GM21717 (cell line): Measurements from ENCODE around the gene KLHL22.
"Not testable (repeated sequence)": the region's sequence is repeated elsewhere in the genome, so short reads cannot be mapped to it uniquely, and the experiment has no call there.

ENCODE experiments used
- ATAC-seq: cut with Tn5 transposase; IDR thresholded peaks from one replicate; pipeline ENCODE4 v1.9.1; 2021; ENCODE audit warnings: mild to moderate bottlenecking, moderate library complexity; ENCODE audit not compliant: unreplicated experiment

The KLHL22 gene

GRCh38 chr22:20423906-20424551, 71.6 kb downstream of the KLHL22 start:
- no peak for ATAC-seq

GRCh38 chr22:20423008-20423905, 72.3 kb downstream of the KLHL22 start:
- no peak for ATAC-seq

GRCh38 chr22:20422271-20423007, 73.2 kb downstream of the KLHL22 start:
- ATAC-seq: no peak

- no peak for ATAC-seq
Measured at GRCh38 chr22:20421507-20421874, 74.1 kb downstream of the KLHL22 start.

- ATAC-seq: no peak
Measured at GRCh38 chr22:20420157-20420842, 75.3 kb downstream of the KLHL22 start.

- no peak for ATAC-seq
Measured at GRCh38 chr22:20419664-20419951, 76.0 kb downstream of the KLHL22 start.

- ATAC-seq: no peak
Measured at GRCh38 chr22:20418211-20418788, 77.3 kb downstream of the KLHL22 start.

GRCh38 chr22:20415699-20416098, 79.9 kb downstream of the KLHL22 start:
- not testable (repeated sequence) for ATAC-seq

- not testable (repeated sequence) for ATAC-seq
Measured at GRCh38 chr22:20415241-20415640, 80.4 kb downstream of the KLHL22 start.

GRCh38 chr22:20414450-20414849, 81.1 kb downstream of the KLHL22 start:
- no peak for ATAC-seq

GRCh38 chr22:20414059-20414440, 81.5 kb downstream of the KLHL22 start:
- no peak for ATAC-seq

GRCh38 chr22:20413217-20414058, 82.2 kb downstream of the KLHL22 start:
- ATAC-seq: no peak

- no peak for ATAC-seq
Measured at GRCh38 chr22:20412474-20413216, 83.0 kb downstream of the KLHL22 start.

- not testable (repeated sequence) for ATAC-seq
Measured at GRCh38 chr22:20409385-20409784, 86.2 kb downstream of the KLHL22 start.

- ATAC-seq: no peak
Measured at GRCh38 chr22:20408891-20409290, 86.7 kb downstream of the KLHL22 start.

- no peak for ATAC-seq
Measured at GRCh38 chr22:20407829-20408228, 87.8 kb downstream of the KLHL22 start.

- ATAC-seq: no peak
Measured at GRCh38 chr22:20406686-20407408, 88.7 kb downstream of the KLHL22 start.

- ATAC-seq: no peak
Measured at GRCh38 chr22:20405931-20406685, 89.5 kb downstream of the KLHL22 start.
